HTR-8/SVneo (cell line): Measurements from ENCODE around the gene KCNE3.

ENCODE experiments used
- DNase-seq: peaks from one replicate; pipeline ENCODE4 v3.0.0; 2011; ENCODE audit warnings: low spot score, mixed read lengths; ENCODE audit not compliant: insufficient read length
- FAIRE-seq: peaks from 2 replicates; lab custom pipeline; 2011; peaks lifted over from hg19 to GRCh38; lab: Jason Lieb, UNC

The KCNE3 gene

DNA sequence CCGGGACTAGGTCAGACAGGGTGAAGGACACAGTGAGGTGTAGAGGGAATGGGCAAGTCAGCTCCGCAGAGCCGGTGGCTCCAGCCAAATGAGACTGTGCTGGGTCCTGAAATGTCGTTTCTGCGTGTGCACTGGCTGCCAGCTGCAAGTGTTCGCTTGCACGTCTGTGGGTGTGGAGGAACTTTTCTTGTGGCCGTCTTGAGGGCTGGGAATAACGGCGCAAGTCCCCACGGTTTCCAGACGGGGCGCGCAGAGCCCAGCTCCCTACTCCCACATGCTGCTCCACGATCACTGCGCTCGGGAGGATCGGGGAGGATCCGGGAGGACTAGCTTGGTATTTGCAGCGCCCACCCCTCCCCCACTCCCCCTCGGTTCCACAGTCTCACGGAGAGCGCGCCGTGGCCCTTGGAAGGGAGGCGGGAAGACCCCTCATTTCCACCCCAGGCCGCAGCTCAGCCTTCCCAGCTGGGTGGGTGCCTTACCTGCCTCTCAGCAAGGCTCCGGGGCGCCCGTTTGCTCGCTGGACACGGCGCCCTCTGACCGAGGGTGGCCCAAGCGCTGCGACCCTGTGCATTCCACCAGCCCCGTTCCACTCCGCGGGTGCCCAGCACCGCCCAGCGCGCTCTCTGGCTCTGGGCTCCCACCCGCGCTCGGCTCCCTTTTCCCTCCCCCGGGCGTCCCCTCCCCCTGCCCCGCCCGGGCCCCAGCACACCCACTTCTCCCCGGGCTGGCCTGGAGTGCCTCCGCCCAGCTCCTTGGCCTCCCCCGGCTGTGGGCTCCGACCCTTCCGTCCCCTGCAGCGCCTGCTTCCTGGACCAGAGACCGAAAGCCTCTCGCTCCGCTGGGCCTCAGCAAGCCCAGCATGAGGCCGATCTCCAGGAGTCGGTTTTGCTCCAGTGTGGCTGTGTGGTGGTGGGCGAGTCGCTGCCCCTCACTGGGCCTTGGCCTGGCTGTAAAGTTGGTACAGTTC is at the start of gene KCNE3:
Gene KCNE3 (minus strand): TSS at position 634 of the 970 bp plus-strand sequence. CDS start 9,986 bp downstream, outside the sequence.
- DNase-seq (no peak), FAIRE-seq (no peak)

DNA sequence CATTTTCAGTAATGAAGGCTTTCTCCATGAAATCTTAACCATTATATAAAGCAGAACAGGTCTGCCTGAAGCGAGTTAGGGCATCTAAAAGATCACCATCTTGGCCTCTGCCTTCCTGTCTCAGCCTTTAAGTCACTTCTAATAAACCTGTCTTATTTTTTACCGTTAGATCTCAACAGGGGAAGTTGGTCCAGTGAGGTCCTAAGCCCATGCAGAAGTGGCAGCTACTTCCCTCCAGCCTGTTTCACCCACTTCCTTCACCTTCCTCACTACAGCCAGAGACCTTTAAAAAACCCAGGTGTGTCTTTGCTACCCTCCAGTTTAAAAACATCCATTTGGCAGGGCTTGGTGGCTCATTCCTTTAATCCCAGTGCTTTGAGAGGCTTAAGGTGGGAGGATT is 40.2 kb upstream of the KCNE3 start:
- DNase-seq (no peak), FAIRE-seq (no peak)

- FAIRE-seq (no peak), DNase-seq (no peak)
Observed at GRCh38 chr11:74506823-74507222, 39.5 kb upstream of the KCNE3 start.

DNA sequence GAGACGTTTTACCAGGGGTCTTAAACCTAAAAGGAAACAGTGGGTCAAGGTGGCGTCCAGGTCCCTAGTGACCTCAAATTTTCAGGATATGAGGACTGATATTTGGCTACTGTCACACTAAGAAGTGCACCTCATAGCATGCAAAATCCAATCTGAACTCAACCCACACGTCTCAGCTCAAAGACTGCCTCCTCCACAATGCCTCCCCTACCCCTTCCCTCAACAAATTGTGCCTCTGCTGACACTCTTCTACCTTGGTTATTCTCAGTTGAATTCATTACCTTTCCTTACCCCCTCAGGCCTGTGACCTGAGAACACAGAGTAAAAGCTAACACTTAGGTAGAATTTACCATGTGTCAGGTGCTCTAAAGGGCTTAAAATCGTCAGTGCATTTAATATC is 38.6 kb upstream of the KCNE3 start:
- no peak for DNase-seq

GRCh38 chr11:74504100-74504691 is 36.8 kb upstream of the KCNE3 start:
- no peak for DNase-seq
- FAIRE-seq: no peak

More for the DNA sequence above, 38.6 kb upstream of the KCNE3 start:
- FAIRE-seq: peak; percentile 31

- FAIRE-seq: no peak
Observed at GRCh38 chr11:74494916-74495315, 27.6 kb upstream of the KCNE3 start.

DNA sequence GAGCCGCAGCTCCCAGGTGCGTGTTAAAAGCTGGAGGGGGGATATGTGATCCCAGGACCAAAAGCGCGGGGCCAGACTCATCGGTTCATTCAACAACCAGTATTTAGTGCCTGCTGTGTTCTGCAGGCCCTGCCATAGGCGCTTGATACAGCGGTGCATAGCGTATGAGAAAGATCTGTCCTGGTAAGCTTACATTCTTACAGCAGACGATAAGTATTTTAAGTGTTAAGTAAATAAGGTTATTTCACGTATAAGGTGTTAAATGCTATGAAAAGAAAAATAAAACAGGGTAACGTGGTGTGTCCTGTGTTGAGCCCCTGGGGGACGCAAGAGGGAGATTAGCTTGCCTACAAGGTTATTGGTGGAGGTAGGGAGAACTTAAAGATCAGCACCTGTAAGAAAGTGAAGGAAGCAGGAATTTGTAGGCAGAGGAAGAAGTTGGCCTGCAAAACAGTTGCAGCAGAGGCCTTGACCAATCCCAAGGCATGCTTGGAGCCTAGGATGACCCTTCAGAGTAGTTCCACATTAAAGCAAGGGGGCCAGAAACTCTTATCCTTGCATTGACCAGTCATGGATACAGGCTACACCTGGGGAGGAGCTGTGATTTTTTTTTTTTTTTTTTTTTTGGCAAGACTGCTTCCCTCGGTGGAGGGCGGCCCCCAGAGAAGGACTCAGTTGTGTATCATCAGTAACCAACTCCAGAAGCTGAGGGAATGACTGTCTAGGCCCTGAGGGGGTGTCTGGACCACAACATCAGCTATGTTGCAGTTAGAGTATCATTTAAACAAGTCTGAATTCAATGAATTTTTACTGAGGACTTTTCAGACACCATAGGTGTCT is 26.7 kb upstream of the KCNE3 start:
- DNase-seq (peak; percentile 49), FAIRE-seq (no peak)

More at GRCh38 chr11:74494916-74495315, 27.6 kb upstream of the KCNE3 start:
- DNase-seq: no peak

DNA sequence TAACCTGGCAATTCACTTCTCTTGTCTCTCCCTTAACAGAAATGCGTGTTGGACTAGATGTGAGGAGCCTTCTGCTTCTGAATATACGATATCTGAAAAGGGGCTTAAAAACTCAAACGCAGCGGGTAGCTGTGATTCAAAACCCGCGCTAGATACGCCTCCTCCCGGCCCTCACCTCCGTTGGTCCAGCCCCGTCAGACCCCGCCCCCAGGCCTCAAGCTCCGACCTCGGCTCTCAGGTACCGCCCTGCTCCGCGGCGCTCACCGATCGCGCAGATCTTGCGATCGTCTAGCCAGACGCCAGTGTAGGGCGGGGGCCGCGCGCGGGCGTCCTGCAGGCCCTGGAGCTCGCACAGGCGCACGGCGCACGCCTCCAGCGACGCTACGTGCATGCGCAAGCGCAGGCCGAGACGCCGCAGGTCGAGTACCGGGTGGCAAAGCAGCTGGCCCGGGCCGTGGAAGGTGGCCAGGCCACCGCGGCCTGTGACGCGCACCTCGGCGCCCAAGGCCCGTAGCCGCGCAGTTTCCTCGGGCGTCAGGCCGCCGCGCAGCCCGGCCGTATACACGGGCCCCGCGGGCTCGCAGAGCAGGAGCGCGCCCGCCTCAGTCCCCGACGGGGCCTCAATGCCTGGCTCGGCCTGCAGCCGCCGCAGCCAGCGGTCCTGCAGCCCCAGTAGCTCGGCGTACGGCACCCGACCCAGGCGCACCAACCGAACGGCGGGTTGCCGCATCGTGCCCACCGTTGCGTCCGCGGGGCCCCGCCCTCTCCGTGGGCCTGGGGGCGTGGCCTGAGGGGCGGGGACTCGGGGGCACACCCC is 25.8 kb upstream of the KCNE3 start, which contains the start of gene LIPT2:
Gene LIPT2 (minus strand): TSS at position 751 of the 817 bp plus-strand sequence. CDS start 21 bp downstream, at position 730.
- DNase-seq: peak; percentile 95
- peak; percentile 98 for FAIRE-seq

DNA sequence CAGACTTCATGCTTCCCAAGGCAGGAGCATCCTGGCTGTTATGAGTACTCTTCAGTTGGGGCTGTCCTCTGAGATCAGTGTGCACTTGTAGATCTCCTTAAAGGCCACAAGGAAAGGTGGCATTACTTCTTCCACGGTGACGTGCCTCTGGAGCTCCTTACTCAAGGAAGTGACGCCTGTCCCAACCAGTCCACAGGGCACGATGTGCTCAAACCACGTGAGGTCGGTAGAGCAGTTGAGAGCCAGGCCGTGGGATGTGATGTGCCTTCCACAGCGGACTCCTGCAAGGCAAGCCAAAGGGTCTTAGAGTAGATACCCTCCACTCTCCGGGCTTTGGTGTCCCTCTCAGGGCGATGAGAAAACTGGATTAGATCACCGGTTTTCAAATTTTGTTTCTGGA is 24.7 kb upstream of the KCNE3 start:
- peak; percentile 58 for FAIRE-seq
- DNase-seq: no peak

DNA sequence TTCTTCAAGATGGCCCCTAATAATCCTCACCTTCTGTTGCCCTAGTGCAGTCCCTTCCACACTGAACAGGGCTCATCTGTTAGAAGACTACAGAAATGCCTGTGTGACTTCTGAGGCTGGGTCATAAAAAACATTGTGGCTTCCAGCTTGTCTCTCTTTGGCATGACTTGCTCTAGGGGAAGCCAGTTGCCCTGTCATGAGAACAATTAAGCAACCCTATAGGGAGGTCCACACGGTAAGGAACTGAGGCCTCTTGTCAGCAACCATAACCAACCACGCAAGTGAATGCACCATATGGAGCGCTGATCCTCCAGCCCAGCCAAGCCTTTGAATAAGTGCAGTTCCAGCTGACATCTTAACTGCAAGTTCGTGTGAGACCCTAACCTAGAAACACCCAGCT is 23.6 kb upstream of the KCNE3 start:
- FAIRE-seq (no peak), DNase-seq (no peak)

DNA sequence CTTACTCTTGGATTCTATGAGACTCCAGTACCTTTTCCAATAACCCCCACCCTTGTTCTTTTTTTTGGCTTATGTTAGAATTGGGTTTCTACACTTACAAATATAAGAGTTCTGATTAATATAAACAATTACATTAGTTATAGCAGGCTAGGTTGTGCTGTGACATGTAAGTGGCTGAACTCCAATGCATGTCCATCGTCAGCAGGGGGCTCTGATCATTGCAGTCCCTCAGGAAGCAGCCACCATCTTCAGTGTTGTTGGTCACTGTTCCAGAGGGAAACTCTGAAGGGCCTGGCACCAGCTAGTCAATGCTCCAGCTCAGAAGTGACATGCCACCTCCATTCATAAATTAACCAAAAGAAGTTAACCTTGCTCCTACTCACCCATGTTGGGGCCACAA is 20.5 kb upstream of the KCNE3 start:
- DNase-seq (no peak), FAIRE-seq (peak; percentile 84)

DNA sequence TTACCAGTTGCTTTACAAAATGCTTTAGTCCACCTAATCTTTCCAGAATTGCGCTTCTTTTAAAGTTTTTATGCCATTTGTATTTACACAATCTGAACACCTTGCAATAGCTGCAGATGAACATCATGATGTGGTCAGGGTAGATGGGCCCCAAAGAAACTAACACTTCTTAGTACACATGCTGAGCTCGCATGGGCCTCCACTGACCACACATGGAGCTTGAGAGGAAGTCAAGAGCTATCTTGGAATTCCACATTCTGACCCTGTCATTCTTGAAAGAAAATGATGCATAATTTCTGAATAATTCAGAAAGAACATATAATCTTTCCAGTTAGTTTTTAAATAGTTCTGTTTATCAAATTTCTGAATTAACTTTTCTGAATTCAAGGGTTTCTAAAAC is 18.5 kb upstream of the KCNE3 start:
- peak; percentile 67 for FAIRE-seq
- no peak for DNase-seq

- DNase-seq: no peak
- no peak for FAIRE-seq
Observed at GRCh38 chr11:74480688-74481417, 13.5 kb upstream of the KCNE3 start.

- DNase-seq (no peak), FAIRE-seq (no peak)
Observed at GRCh38 chr11:74479732-74480123, 12.4 kb upstream of the KCNE3 start.

GRCh38 chr11:74478877-74479731 is 11.8 kb upstream of the KCNE3 start:
- FAIRE-seq (no peak), DNase-seq (no peak)

- DNase-seq (no peak), FAIRE-seq (no peak)
Observed at GRCh38 chr11:74476536-74476935, 9.2 kb upstream of the KCNE3 start.

DNA sequence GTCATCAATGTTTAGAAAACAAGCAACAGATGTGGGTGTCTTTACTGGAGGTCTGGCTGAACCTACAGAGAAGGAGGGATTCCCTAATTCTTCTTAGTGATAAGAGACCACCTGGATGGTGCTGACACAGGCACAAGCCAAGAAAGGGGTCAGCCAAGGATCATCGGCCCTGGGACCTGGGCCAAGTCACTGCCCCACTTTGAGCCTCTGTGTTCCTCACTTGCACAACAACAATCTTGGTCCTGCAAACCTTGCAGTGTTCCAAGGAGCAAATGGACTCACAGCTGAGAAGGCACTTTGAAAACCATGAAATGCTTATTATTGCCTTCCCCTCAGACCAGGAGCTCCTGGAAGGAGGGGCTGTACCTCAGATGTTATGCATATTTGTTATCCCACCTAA is 7.0 kb upstream of the KCNE3 start:
- DNase-seq (no peak), FAIRE-seq (no peak)
